NCI-H510A (cell line): ENCODE measurements around the gene CCDC122.
"Not testable (repeated sequence)": the region's sequence is repeated elsewhere in the genome, so short reads cannot be mapped to it uniquely, and the experiment has no call there.

ENCODE experiments used
- DNase-seq: peaks from one replicate; lab custom pipeline; 2025; lab: John Stamatoyannopoulos, UW

Gene CCDC122

DNA sequence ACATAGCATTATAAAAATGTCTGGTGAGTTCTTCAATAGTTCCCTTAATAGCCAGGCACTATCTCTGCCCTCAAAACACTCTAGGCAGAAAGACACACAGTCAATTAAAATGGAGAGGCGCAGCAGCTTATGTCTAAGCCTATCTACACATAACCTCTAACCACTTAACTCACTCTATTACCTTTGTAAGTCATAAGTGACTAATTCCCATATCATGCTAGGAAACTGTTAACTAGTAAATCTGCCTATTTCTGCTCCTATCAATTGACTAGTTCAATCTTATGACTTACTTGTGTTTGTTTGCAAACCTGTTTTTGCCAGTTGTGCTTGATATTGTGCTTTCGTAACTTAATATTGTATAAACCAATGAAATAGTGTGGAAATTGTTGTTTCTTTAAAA is 3.2 kb downstream of the CCDC122 start:
- DNase-seq = no peak

DNA sequence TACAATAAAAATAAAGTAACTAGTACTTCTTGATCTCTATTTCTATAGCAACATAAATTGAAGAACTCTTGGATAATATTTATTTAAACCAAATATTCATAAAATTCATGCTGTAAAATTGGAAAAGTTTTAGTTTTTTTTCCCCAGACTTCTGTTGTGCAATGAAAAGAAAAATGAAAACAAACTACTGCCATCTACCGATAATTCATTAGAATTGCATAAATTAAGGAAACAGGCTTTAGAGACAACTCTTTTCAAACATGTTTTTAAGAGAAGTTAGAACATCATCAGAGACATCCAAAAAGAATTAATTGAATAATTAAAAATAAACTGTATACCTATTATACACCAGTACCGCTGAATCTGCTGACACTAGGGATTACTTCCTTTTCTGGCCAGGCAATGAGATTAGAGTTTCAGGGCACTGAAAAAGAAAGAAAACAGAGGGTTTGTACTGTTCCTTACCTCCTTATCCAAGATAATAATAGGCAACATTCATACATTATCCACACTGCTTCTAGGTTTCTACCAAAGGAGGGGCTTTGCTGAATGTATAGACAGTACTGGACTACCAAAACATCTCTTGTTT is 4.9 kb downstream of the CCDC122 start:
- DNase-seq = no peak

DNA sequence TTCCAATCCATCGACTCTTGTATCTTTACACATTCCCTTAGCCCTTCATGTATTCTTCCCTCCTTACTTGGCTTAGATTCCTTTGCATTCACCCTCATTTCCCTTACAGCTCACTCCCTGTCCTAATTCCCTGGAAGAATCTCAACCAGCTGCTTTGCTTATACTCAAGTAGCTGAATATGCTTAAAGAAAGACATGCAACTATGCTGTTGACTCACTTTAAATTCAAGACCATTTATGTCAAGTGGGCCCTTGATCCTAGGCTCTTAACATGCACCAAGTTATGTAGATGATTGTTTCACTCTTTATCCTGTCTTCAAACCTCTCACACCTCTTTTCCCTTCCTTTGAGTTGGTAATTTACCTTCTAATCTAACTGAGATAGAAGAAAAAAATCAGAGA is 7.4 kb downstream of the CCDC122 start:
- DNase-seq = no peak

GRCh38 chr13:43865892-43866291 is 13.6 kb downstream of the CCDC122 start:
- no peak for DNase-seq

- DNase-seq = no peak
Measured at GRCh38 chr13:43864921-43865320, 14.6 kb downstream of the CCDC122 start.

DNA sequence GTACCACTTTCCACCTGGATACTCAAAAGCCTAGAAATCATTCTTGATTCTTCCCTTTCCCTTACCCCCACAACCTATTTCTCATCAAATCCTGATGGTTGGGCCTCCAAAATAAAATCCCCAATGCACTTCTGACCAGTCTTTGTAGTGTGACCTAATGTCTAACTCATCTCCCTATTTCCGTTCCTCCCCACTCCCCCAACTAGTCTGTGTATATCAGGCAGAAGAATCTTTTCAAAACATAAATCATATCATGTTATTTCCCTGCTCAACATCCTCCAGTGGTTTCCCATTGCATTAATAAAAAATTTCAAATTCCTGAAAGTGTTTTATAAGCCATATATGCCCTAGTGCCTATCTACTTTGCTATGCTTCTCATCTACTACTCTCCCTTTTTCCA is 17.7 kb downstream of the CCDC122 start:
- DNase-seq = no peak

DNA sequence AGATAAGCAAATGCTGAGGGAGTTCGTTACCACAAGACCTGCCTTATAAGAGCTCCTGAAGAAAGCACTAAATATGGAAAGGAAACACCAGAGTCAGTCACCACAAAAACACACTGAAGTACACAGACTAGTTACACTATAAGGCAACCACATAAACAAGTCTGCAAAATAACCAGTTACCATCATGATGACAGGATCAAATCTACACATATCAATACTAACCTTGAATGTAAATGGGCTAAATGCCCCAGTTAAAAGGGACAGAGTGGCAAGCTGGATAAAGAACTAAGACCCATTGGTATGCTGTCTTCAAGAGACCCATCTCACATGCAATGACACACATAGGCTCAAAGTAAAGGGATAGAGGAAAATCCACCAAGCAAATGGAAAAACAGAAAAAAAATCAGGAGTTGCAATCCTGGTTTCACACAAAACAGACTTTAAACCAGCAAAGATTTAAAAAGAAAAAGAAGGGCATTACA is 26.6 kb downstream of the CCDC122 start:
- DNase-seq = no peak

DNA sequence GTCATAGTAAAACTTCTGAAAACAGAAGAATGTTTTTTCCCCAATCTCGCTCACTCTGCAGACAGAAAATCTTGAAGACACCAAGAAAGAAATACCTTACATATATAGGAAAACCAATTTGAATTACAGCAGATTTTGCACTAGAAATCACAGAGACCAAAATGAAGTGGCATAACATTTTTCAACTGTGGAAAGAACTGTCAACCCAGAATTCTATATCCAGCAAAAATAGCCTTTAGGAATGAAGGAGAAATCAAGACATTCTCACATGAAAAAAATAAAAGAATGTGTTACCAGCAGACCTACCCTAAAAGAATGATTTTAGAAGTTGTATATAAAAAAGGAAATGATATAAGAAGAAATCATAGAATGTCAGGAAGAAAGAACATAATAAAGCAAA is 28.7 kb downstream of the CCDC122 start:
- DNase-seq = no peak

- no peak for DNase-seq
Measured at GRCh38 chr13:43848001-43848649, 31.4 kb downstream of the CCDC122 start.

- DNase-seq = no peak
Measured at GRCh38 chr13:43846496-43847158, 32.9 kb downstream of the CCDC122 start.

DNA sequence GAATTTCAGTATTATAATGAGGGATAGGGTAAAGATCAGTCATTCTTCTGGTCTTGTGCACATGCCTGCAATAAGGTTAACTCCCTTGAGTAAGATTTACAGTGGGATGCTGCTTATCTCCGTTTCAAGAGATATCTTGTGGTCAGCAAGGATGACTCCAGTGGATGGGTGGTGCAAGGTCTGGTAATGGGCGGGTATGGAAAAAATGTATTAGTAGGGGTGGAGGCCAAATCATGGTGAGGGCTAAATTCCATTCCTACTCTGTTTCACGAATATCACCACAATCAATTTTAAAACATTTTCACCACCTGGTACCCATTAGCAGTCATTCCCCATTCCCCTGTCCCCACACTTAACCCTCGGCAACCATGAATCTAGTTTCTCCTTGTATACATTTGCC is 40.6 kb downstream of the CCDC122 start:
- DNase-seq = no peak

DNA sequence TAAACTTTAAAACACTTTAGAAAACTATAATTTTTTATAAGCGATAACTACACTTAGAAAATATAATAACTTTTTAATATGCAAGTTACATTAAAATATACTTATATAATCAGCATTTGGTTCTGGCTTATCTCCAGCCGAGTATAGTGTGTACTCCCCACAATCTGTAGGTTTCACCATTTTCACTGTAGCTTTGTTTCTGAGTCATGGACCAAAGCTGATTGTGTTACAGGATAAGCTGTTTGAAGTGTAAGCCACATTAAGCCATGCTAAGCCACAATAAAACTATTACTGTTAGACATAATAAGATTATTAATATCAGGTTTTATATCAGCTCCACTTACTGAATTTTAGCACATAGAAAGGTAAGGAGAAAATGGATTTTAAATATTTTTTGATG is 43.8 kb downstream of the CCDC122 start:
- no peak for DNase-seq

GRCh38 chr13:43831088-43831487 is 48.5 kb downstream of the CCDC122 start:
- no peak for DNase-seq

- no peak for DNase-seq
Measured at GRCh38 chr13:43830497-43830881, 49.1 kb downstream of the CCDC122 start.

DNA sequence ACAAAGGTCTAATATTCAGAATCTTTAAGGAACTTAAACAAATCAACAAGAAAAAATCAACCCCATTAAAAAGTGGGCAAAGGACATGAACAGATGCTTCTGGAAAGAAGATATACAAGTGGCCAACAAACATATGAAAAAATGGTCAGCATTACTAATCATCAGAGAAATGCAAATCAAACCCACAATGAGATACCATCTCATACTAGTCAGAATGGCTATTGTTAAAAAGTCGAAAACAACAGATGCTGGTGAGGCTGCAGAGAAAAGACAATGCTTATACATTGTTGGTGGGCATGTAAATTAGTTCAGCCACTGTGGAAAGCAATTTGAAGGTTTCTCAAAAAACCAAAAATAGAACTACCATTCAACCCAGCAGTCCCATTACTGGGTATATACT is 54.9 kb downstream of the CCDC122 start:
- DNase-seq = not testable (repeated sequence)

- DNase-seq = no peak
Measured at GRCh38 chr13:43822969-43823368, 56.6 kb downstream of the CCDC122 start.

GRCh38 chr13:43816401-43816889 is 63.1 kb downstream of the CCDC122 start:
- no peak for DNase-seq

DNA sequence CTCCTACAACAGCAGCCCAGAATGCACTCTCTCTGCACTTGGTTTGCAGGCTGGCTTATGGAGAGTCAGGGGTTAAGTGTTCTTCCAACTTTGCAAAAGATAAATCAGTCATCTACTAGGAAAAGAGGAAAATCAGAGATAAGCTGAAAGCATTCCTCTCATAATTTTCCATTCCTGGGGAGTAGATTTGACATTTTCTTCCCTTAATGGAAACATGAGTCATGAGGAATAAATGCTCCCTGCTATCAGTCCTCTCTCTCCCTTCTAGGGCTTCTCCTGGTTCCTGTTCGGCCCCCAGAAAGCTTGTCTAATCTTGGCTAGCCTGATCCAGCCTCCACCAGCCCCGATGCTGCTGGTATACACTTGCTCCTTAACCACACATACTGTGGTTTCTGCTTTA is 64.3 kb downstream of the CCDC122 start:
- DNase-seq = no peak

DNA sequence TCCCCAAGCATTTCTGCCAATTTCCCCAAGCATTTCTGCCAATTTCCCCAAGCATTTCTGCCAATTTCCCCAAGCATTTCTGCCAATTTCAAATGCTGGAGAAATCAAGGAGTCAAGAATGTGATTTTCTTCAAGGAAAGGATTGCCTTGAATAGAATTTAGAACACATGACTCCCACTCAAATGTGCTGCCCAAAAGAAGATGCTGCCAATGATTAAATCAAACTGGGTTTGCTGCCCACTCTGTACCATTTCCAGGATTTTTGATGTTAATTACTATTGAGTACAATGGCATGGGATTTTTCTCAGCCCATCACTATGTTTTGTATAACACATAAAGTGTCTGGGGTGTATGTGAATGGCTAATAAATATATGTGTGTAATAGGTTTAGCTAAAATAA is 70.9 kb downstream of the CCDC122 start:
- DNase-seq = no peak

GRCh38 chr13:43805681-43806128 is 73.8 kb downstream of the CCDC122 start:
- DNase-seq = no peak

GRCh38 chr13:43805071-43805468 is 74.5 kb downstream of the CCDC122 start:
- no peak for DNase-seq

DNA sequence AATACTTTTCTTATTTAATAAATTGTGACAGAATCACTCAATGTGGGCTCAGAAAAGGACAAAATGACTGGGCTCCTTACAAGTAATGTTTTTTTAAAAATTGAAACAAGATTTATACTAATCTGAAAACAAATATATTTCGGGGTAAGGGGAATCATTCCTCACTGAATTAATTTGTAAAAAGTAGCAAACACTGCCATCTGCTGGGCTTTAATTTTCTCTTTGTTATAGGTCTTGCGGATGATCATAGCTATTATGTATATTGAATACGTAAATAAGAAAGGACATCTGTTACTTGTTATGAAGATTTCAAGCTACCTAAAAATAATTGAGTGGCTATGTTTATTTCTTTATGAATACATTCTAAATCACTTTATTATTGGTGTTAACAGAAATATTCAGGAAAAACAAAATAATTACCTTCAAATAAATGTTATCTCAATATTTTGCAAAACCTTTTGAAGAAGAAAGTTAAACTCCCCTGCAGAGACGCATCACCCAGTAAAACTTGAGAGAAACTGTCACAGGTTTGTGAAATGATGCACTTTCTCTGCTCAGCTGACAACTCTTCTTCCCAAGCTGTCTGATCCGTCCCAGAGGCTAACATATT is 75.0 kb downstream of the CCDC122 start:
- no peak for DNase-seq

- DNase-seq = no peak
Measured at GRCh38 chr13:43802511-43802910, 77.0 kb downstream of the CCDC122 start.
